Mesodermal cell (in vitro differentiated cells): ENCODE results near the gene ZNF500.

Experiments
- H3K27ac ChIP-seq: 2 replicates; pipeline ENCODE4 v1.7.0; 2013; ENCODE audit warnings: mild to moderate bottlenecking, low read depth, low read length, moderate library complexity; ENCODE audit not compliant: severe bottlenecking
- H3K36me3 ChIP-seq: 2 replicates; pipeline ENCODE4 v1.7.1; 2013; ENCODE audit warnings: mild to moderate bottlenecking, low read length, moderate library complexity; ENCODE audit not compliant: control insufficient read depth, insufficient read depth
- H3K4me1 ChIP-seq: one replicate; pipeline ENCODE4 v1.7.1; 2013; ENCODE audit warnings: mild to moderate bottlenecking, low read length; ENCODE audit not compliant: insufficient read depth, control insufficient read depth, poor library complexity, severe bottlenecking
- H3K4me3 ChIP-seq: 2 replicates; pipeline ENCODE4 v1.7.0; 2013; ENCODE audit warnings: low read length, control low read depth, mild to moderate bottlenecking; ENCODE audit not compliant: insufficient read depth, poor library complexity, severe bottlenecking; ENCODE audit errors: extremely low read depth
- H3K9me3 ChIP-seq: 2 replicates; pipeline ENCODE4 v1.7.1; 2013; ENCODE audit warnings: mild to moderate bottlenecking, low read length, moderate library complexity; ENCODE audit not compliant: control insufficient read depth
- WGBS, 2 experiments: methylation state at CpG; one replicate each; pipeline ENCODE4 v1.1.5; 2013; ENCODE audit warnings: missing lambda C conversion rate in 2 of 2; ENCODE audit not compliant: insufficient coverage in 2 of 2; 5-methylcytosine and 5-hydroxymethylcytosine counted together

ZNF500 gene

DNA sequence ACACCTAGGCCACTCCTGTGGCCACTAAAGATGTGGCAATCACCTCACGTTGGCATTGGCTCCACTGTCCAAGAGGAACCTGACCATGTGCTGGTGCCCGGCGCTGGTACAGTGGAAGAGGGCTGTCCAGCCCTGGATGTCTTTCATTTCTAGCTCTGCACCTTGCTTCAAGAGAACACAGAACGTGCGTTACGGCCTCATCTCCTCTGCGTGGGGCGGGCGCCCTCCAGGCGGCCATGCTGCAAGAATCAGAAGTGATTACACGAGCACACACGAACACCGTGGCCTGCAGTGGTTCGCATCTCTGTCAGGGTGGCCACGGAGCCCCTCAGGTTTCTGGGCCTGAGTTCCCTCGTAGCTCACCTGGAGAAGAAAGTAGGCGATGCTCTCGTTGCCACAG is 40.3 kb downstream of the ZNF500 start:
- Histone ChIP-seq H3K4me1 (no peaks in the 10 kb centered on the region), H3K4me3 (no peak overlapping the region), H3K27ac (no peak overlapping the region), H3K9me3 (no peaks in the 10 kb centered on the region), H3K36me3 (peaks cover 66% of the 10 kb centered on the region)
- WGBS, 2 experiments = 96 to 98% methylated on average over 18 of the region's 18 CpGs

DNA sequence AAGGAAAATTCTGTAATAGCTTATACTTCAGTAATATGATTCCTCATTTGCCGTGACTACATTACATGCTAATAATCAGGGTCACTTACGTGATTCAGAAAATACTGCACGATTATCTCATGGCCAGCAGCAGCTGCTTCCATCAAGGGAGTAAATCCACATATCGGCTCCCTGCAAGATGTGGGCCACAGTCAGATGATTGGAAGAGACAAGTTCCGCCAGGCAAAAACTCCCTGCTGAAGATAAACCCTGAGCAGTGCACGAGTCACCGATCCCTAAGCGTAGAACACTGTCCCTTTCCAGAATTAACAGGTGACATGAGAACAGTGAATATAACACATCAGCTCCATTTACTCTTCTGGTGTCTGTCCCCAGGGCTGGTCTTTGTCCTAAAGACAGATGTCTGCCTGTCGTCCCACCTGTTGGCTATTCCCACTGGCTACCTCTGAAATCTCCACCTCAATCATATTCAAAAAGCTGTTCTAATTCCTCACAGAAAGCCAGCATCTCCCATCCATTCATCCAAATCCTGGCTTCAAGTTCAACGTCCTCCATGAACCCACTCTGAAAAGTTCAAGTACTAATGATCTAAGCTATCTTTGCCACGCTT is 42.2 kb downstream of the ZNF500 start:
- no peak overlapping the region for H3K4me3 ChIP-seq
- 92 to 98% methylated on average over 9 to 11 of the region's 11 CpGs for WGBS, 2 experiments
- H3K36me3 ChIP-seq = peaks cover 47% of the 10 kb centered on the region
- no peaks in the 10 kb centered on the region for H3K9me3 ChIP-seq
- H3K4me1 ChIP-seq = no peaks in the 10 kb centered on the region
- H3K27ac ChIP-seq = no peak overlapping the region

DNA sequence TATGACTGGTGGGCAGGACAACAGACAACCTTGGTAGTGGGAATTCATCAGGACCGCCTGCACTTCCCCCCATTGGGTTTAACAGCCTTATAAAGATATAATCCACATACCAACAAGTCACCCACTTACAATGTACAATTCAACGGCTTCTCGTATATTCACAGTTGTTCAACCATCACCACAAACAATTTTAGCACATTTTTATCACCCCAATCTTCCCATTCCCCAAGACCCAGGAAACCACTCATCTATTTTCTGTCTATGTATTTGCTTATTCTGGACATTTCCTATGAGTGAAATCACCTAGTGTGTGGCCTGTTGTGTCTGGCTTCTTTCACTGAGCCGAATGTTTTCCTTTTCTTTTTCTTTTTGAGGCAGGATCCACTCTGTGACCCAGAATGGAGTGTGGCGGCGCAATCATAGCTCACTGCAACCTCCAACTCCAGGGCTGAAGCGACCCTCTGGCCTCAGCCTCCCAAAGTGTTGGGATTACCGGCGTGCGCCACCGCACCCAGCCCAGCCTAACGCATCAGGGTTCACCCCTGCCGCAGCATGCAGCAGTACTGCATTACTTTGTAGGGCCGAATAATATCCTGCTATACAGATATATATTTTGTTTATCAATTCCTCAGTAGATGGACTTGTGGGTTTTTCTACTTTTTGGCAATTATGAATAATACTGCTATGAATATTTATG is 43.7 kb downstream of the ZNF500 start:
- Histone ChIP-seq H3K4me1 (no peaks in the 10 kb centered on the region), H3K36me3 (peaks cover 38% of the 10 kb centered on the region), H3K9me3 (no peaks in the 10 kb centered on the region), H3K4me3 (no peak overlapping the region), H3K27ac (no peak overlapping the region)
- 97 to 98% methylated on average over 6 to 12 of the region's 14 CpGs for WGBS, 2 experiments

DNA sequence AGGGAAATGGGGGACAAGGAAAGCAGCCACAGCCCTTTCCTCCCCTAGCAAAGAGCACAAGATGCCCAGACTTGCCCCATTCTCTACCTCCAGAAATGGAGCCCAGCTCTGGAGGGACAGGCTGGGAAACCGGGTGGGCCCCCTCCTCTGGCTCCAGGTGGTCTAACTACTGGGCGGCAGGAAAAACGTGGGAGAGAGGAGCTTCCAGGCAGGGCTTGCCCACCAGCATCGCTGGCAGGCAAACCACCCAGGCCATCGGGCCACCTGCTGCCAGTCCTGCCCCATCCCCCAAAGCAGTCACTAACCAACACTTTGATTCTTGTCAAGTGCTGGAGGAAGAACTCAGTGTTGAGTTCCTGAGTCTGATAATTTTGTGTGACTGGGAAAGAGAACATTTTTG is 48.5 kb downstream of the ZNF500 start:
- H3K4me3 ChIP-seq = no peak overlapping the region
- H3K27ac ChIP-seq = no peak overlapping the region
- H3K4me1 ChIP-seq = no peaks in the 10 kb centered on the region
- 20 to 50% methylated on average over 3 to 4 of the region's 5 CpGs for WGBS, 2 experiments
- H3K9me3 ChIP-seq = no peaks in the 10 kb centered on the region
- peaks cover 33% of the 10 kb centered on the region for H3K36me3 ChIP-seq

DNA sequence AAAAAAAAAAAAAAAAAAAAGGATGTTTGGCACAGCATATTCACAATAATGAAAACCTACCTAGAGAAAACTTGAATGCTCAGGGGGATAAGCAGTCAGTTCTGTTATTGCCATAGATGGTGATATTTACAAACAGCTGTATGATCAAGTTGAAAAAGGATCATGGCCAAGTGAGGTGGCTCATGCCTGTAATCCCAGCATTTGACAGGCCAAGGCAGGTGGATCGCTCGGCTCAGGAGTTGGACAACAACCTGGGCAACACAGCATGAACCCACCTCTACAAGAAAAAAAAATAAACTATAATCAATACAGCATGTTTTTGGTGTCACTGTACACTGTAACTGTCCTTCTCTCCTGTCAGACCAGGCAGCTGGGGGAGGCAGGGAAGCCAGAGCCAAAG is 52.0 kb downstream of the ZNF500 start:
- Histone ChIP-seq H3K36me3 (peaks cover 57% of the 10 kb centered on the region), H3K4me3 (no peak overlapping the region), H3K9me3 (no peaks in the 10 kb centered on the region), H3K27ac (no peak overlapping the region), H3K4me1 (no peaks in the 10 kb centered on the region)
- WGBS, 2 experiments = 88% methylated on average over 2 of the region's 2 CpGs; no CpG with 5 or more reads in 1 of the 2 experiments

DNA sequence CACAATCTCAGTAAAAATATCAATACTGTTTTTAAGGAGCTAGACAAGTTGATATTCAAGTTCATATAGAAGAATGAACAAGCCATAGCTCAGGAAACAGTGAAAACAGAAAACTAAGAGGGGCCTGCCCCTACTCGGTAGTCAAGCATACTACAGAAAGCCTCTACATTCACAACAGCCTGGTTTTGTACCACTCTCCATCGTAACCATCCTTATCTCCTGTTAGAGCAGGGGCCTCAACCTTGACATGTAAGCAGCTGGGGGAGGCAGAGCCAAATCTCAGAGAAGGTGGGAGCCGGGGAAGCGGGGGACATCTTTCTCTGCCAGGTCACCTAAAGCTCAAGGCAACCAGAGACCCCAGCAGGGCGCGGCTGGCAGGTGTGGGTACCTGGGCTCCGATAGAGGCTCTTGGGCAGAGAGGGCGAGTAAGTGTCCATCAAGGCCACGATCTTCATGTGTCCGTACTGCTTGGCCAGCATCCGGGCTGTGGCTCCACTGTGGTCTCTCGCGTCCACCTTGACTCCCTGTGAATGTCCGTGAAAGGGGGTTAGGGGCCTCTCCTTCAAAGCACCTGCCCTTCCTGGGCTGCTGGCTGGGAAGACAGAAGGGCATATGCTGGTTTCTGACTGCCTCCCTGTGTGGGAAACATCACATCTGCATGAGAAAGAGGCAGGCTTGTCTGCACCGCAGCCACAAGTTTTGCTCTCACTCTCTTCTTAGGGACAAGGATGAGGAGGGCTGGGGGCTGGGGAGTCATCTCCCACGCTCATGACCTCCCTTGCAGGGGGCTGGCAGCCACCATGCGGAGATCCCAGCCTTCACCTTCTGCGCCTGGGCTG is 53.1 kb downstream of the ZNF500 start:
- H3K27ac ChIP-seq = no peak overlapping the region
- H3K4me1 ChIP-seq = no peaks in the 10 kb centered on the region
- peaks cover 68% of the 10 kb centered on the region for H3K36me3 ChIP-seq
- 79 to 84% methylated on average over 17 of the region's 18 CpGs for WGBS, 2 experiments
- no peaks in the 10 kb centered on the region for H3K9me3 ChIP-seq
- H3K4me3 ChIP-seq = no peak overlapping the region

DNA sequence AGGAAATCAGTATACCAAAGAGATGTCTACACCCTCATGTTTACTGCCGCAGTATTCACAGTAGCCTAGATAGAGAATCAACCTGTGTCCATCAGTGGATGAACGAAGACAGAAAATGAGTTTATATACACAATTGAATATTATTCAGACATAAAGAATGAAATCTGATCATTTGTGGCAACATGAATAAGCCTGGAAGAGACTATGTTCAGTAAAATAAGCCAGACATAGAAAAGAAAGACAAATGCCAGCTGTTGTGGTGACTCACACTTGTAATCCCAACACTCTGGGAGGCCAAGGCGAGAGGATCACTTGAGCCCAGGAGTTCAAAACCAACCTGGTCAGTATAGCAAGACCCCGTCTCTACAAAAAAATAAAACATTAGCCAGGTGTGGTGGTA is 57.5 kb downstream of the ZNF500 start:
- no peaks in the 10 kb centered on the region for H3K4me1 ChIP-seq
- 100% methylated on average over 1 to 2 of the region's 4 CpGs for WGBS, 2 experiments
- no peak overlapping the region for H3K27ac ChIP-seq
- peaks cover 77% of the 10 kb centered on the region for H3K36me3 ChIP-seq
- no peak overlapping the region for H3K4me3 ChIP-seq
- H3K9me3 ChIP-seq = no peaks in the 10 kb centered on the region

DNA sequence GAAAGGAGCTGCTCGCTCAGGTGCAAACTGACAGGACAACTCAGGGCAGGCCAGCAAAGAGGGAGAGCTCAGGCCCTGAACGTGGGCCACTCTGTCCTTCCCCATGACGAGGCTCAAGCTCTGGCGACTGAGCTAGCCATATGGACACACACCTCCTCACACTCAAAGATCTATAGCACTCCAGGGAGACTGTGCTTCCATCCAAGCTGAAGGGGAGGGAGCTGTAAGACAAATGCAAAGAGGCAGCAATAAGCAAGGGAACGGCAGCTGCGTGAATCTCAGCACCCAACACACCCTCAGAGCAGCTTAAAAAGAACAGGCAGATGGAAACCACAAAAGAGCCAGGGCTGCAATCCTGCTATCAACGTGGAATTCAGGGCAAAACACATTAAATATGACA is 60.1 kb downstream of the ZNF500 start:
- 81 to 93% methylated on average over 4 to 6 of the region's 7 CpGs for WGBS, 2 experiments
- no peaks in the 10 kb centered on the region for H3K4me1 ChIP-seq
- H3K36me3 ChIP-seq = peaks cover 70% of the 10 kb centered on the region
- H3K4me3 ChIP-seq = no peak overlapping the region
- no peak overlapping the region for H3K27ac ChIP-seq
- H3K9me3 ChIP-seq = no peaks in the 10 kb centered on the region

DNA sequence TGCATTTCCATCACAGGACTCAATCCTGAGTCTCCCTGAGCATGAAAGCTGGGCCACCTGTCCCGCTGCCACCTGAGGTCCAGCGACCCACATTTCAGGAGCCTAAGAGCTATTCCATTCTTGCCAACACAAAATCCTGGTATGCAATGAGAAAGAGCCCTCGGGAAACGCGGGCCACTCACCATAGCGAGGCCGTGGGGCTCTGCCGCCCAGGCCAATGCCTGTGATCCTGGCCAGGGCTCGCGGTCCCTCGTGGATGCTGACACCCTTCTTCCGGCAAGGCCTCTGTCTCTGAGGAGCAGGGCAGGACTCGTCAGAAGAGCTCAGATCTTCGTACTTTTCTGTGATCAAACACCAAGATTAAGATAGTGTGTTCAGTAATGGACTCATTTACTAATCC is 62.0 kb downstream of the ZNF500 start:
- Histone ChIP-seq H3K4me3 (no peak overlapping the region), H3K27ac (no peak overlapping the region), H3K36me3 (peaks cover 69% of the 10 kb centered on the region), H3K9me3 (no peaks in the 10 kb centered on the region), H3K4me1 (no peaks in the 10 kb centered on the region)
- 95 to 97% methylated on average over 11 to 14 of the region's 14 CpGs for WGBS, 2 experiments

DNA sequence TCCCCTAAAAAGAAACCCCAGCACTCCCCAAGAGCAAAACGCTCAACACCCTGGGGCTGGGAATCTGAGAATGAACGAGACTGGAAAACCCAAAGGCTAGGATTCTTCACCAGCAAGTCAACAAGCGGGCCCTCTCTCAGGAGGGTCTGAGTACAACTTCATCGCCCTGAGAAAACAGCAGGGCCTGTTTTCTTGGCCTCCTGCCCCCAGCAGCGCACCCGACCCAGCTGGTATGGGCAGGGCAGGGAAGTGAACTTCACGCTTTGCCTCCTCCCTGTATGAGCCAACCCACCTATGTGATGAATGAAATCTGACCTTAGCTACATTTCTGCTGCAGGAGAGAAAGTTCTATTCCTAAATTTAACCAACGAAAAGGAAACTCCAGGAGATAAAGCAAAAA is 62.5 kb downstream of the ZNF500 start:
- no peak overlapping the region for H3K27ac ChIP-seq
- 94 to 95% methylated on average over 6 of the region's 8 CpGs for WGBS, 2 experiments
- H3K4me3 ChIP-seq = no peak overlapping the region
- H3K4me1 ChIP-seq = no peaks in the 10 kb centered on the region
- no peaks in the 10 kb centered on the region for H3K9me3 ChIP-seq
- H3K36me3 ChIP-seq = peaks cover 68% of the 10 kb centered on the region
